ENCODE measurements around the gene WDR33.

DNA sequence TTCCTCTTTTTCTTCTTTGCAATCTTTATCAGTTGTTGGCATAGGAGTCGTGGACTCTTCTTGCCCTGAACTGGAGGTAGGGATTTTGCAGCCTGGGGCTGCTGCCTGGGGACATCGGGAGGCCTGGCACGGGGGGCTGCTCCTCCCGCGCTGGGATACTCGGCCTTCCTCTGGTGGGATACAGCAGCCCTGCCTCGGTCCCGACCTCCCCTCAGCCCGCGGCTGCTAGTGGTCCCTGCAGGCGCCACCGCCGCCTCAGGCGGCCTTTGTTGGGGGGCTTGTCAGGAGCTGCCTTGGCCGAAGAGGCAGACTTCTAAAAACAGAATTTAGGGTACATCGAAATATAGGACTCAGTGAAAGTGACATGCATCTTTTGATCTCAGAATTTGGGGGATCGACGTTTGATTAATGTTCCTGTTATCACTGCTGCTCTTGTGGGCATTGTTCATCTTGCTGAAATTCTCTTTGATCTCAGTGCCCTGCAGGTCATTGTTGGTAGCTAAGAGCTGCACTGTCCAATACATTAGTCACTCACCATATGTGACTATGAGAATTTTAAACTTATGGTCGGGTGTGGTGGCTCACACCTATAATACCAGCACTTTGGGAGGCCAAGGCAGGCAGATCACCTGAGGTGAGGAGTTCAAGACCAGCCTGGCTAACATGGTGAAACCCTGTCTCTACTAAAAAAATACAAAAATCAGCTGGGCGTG, 30.7 kb upstream of the WDR33 start:
- TF ChIP-seq YY1 (IDR thresholded peaks at IDR 0.05; ENCODE audit: insufficient read depth, insufficient read length) (no peak), SUZ12 (IDR thresholded peaks at IDR 0.05; ENCODE audit: extremely low read depth, insufficient read depth, insufficient read length) (no peak)
